Trophoblast cell (in vitro differentiated cells and primary cell): ENCODE measurements around the gene RCAN2.
"Not testable (repeated sequence)": the region's sequence is repeated elsewhere in the genome, so short reads cannot be mapped to it uniquely, and the experiment has no call there.

Experiments used
- DNase-seq, 2 donors: peaks; one replicate each; pipeline ENCODE4 v3.0.0-alpha.2; 2016
- H2AFZ ChIP-seq: 2 replicates; pipeline ENCODE4 v1.6.1; 2013; ENCODE audit warnings: low read length, moderate library complexity, mild to moderate bottlenecking; ENCODE audit not compliant: insufficient read depth, poor library complexity
- H2AK5ac ChIP-seq: 2 replicates; pipeline ENCODE4 v1.6.1; 2013; ENCODE audit warnings: mild to moderate bottlenecking, low read length
- H2BK120ac ChIP-seq: 2 replicates; pipeline ENCODE4 v1.6.1; 2013; ENCODE audit warnings: low read length, mild to moderate bottlenecking, moderate library complexity; ENCODE audit not compliant: insufficient read depth, poor library complexity
- H2BK12ac ChIP-seq: 2 replicates; pipeline ENCODE4 v1.6.1; 2013; ENCODE audit warnings: mild to moderate bottlenecking, low read length, moderate library complexity
- H2BK5ac ChIP-seq: 2 replicates; pipeline ENCODE4 v1.6.1; 2013; ENCODE audit warnings: low read length, low read depth, moderate library complexity, mild to moderate bottlenecking; ENCODE audit not compliant: poor library complexity
- H3K14ac ChIP-seq: 2 replicates; pipeline ENCODE4 v1.6.1; 2013; ENCODE audit warnings: mild to moderate bottlenecking, low read length
- H3K18ac ChIP-seq: 2 replicates; pipeline ENCODE4 v1.6.1; 2013; ENCODE audit warnings: mild to moderate bottlenecking, low read length
- H3K23ac ChIP-seq: 2 replicates; pipeline ENCODE4 v1.6.1; 2013; ENCODE audit warnings: low read length
- H3K27ac ChIP-seq: 2 replicates; pipeline ENCODE4 v1.5.1; 2013; ENCODE audit warnings: low read depth, mild to moderate bottlenecking, inconsistent platforms, low read length, moderate library complexity
- H3K27me3 ChIP-seq: 2 replicates; pipeline ENCODE4 v1.6.1; 2013; ENCODE audit warnings: inconsistent platforms, mild to moderate bottlenecking, low read length, moderate library complexity; ENCODE audit not compliant: insufficient read depth
- H3K36me3 ChIP-seq, 2 experiments: 1 replicate in 1 of 2; 2 replicates in 1 of 2; pipeline ENCODE4 v1.6.1; 2013; ENCODE audit warnings: low read length in 2 of 2, mild to moderate bottlenecking in 2 of 2, moderate library complexity in 1 of 2; ENCODE audit not compliant: insufficient read depth in 2 of 2, control insufficient read depth in 1 of 2
- H3K4ac ChIP-seq: 2 replicates; pipeline ENCODE4 v1.6.1; 2013; ENCODE audit warnings: low read depth, mild to moderate bottlenecking, low read length, moderate library complexity
- H3K4me1 ChIP-seq, 2 experiments: 1 replicate in 1 of 2; 2 replicates in 1 of 2; pipeline ENCODE4 v1.6.1; 2013; ENCODE audit warnings: low read length in 2 of 2, mild to moderate bottlenecking in 2 of 2, moderate library complexity in 1 of 2; ENCODE audit not compliant: insufficient read depth in 2 of 2, control insufficient read depth in 1 of 2
- H3K4me2 ChIP-seq: 2 replicates; pipeline ENCODE4 v1.6.1; 2013; ENCODE audit warnings: inconsistent platforms, mild to moderate bottlenecking, low read length, moderate library complexity
- H3K4me3 ChIP-seq: 2 replicates; pipeline ENCODE4 v1.5.1; 2013; ENCODE audit warnings: mild to moderate bottlenecking, low read depth, low read length, inconsistent platforms
- H3K79me1 ChIP-seq: one replicate; pipeline ENCODE4 v1.6.1; 2013; ENCODE audit warnings: low read length
- H3K79me2 ChIP-seq: 2 replicates; pipeline ENCODE4 v1.6.1; 2013; ENCODE audit warnings: low read length, mild to moderate bottlenecking; ENCODE audit not compliant: control insufficient read depth, insufficient read depth, poor library complexity
- H3K9ac ChIP-seq: 2 replicates; pipeline ENCODE4 v1.6.1; 2013; ENCODE audit warnings: mild to moderate bottlenecking, low read length
- H3K9me3 ChIP-seq: 2 replicates; pipeline ENCODE4 v1.6.1; 2013; ENCODE audit warnings: low read depth, mild to moderate bottlenecking, control low read depth, inconsistent platforms, low read length; ENCODE audit not compliant: insufficient read depth
- H4K12ac ChIP-seq: 2 replicates; pipeline ENCODE4 v1.6.1; 2013; ENCODE audit warnings: low read depth, mild to moderate bottlenecking, low read length, moderate library complexity
- H4K8ac ChIP-seq: 2 replicates; pipeline ENCODE4 v1.6.1; 2013; ENCODE audit warnings: low read depth, mild to moderate bottlenecking, low read length, moderate library complexity
- H4K91ac ChIP-seq: one replicate; pipeline ENCODE4 v1.6.1; 2013; ENCODE audit warnings: low read depth, mild to moderate bottlenecking, low read length, moderate library complexity
- WGBS: extraction: QIAGEN DNeasy Blood & Tissue Kit; methylation state at CpG from one replicate; pipeline ENCODE4 v1.1.7; 2013; ENCODE audit warnings: missing lambda C conversion rate; ENCODE audit not compliant: insufficient read length, insufficient coverage; ENCODE audit errors: extremely low coverage; 5-methylcytosine and 5-hydroxymethylcytosine counted together

The RCAN2 gene

DNA sequence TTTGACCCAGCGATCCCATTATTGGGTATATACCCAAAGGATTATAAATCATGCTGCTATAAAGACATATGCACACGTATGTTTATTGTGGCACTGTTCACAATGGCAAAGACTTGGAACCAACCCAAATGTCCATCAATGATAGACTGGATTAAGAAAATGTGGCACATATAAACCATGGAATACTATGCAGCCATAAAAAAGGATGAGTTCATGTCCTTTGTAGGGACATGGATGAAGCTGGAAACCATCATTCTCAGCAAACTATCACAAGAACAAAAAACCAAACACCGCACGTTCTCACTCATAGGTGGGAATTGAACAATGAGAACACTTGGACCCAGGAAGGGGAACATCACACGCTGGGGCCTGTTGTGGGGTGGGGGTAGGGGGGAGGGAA, 103.5 kb downstream of the RCAN2 start:
- H2BK5ac ChIP-seq, H3K36me3 ChIP-seq, H4K8ac ChIP-seq, H3K18ac ChIP-seq, H2BK12ac ChIP-seq, H3K9me3 ChIP-seq, H3K4me1 ChIP-seq, H3K27me3 ChIP-seq, H3K4me3 ChIP-seq, H4K91ac ChIP-seq, H3K14ac ChIP-seq, H3K4ac ChIP-seq, H3K79me2 ChIP-seq, DNase-seq, H2AFZ ChIP-seq, H2AK5ac ChIP-seq, H2BK120ac ChIP-seq, H4K12ac ChIP-seq, H3K23ac ChIP-seq, H3K4me2 ChIP-seq, H3K79me1 ChIP-seq, H3K9ac ChIP-seq, H3K27ac ChIP-seq: not testable (repeated sequence)
- WGBS = no CpG with 5 or more reads among the region's 5 CpGs

GRCh38 chr6:46381579-46381978, 109.7 kb downstream of the RCAN2 start:
- no peak overlapping the region for H3K9ac ChIP-seq
- H3K18ac ChIP-seq = no peak overlapping the region
- no peak overlapping the region for H4K12ac ChIP-seq
- no CpG with 5 or more reads among the region's 3 CpGs for WGBS
- H3K14ac ChIP-seq = no peak overlapping the region
- H2AK5ac ChIP-seq = no peak overlapping the region
- no peaks in the 10 kb centered on the region for H3K9me3 ChIP-seq
- no peak overlapping the region for H3K27ac ChIP-seq
- H2BK120ac ChIP-seq = no peak overlapping the region
- no peak overlapping the region for H3K23ac ChIP-seq
- H3K27me3 ChIP-seq = no peaks in the 10 kb centered on the region
- no peak overlapping the region for H4K91ac ChIP-seq
- H2BK12ac ChIP-seq = no peak overlapping the region
- H3K79me1 ChIP-seq = no peaks in the 10 kb centered on the region
- peak in 1 of 2 donors; percentile 43 for DNase-seq
- peaks cover 0 to 5% of the 10 kb centered on the region in 2 experiments for H3K4me1 ChIP-seq
- H2BK5ac ChIP-seq = no peak overlapping the region
- no peak overlapping the region for H2AFZ ChIP-seq
- H3K4ac ChIP-seq = no peak overlapping the region
- no peak overlapping the region for H3K4me3 ChIP-seq
- no peaks in the 10 kb centered on the region for H3K79me2 ChIP-seq
- H3K36me3 ChIP-seq = no peaks in the 10 kb centered on the region
- no peak overlapping the region for H4K8ac ChIP-seq
- H3K4me2 ChIP-seq = no peak overlapping the region

GRCh38 chr6:46381057-46381456, 110.2 kb downstream of the RCAN2 start:
- Histone ChIP-seq H4K8ac (no peak overlapping the region), H4K12ac (no peak overlapping the region), H3K4me2 (no peak overlapping the region), H3K27ac (no peak overlapping the region), H3K79me2 (no peaks in the 10 kb centered on the region), H3K4me3 (no peak overlapping the region), H3K9me3 (no peaks in the 10 kb centered on the region), H2BK5ac (no peak overlapping the region), H2BK12ac (no peak overlapping the region), H3K18ac (no peak overlapping the region), H4K91ac (no peak overlapping the region), H3K79me1 (no peaks in the 10 kb centered on the region), H3K27me3 (no peaks in the 10 kb centered on the region), H2BK120ac (no peak overlapping the region), H3K23ac (no peak overlapping the region), H3K9ac (no peak overlapping the region), H3K4me1 (peaks cover 0 to 5% of the 10 kb centered on the region in 2 experiments), H3K14ac (no peak overlapping the region), H3K4ac (no peak overlapping the region), H2AFZ (no peak overlapping the region), H3K36me3 (no peaks in the 10 kb centered on the region), H2AK5ac (no peak overlapping the region)
- DNase-seq = no peak
- no CpG with 5 or more reads among the region's 2 CpGs for WGBS

DNA sequence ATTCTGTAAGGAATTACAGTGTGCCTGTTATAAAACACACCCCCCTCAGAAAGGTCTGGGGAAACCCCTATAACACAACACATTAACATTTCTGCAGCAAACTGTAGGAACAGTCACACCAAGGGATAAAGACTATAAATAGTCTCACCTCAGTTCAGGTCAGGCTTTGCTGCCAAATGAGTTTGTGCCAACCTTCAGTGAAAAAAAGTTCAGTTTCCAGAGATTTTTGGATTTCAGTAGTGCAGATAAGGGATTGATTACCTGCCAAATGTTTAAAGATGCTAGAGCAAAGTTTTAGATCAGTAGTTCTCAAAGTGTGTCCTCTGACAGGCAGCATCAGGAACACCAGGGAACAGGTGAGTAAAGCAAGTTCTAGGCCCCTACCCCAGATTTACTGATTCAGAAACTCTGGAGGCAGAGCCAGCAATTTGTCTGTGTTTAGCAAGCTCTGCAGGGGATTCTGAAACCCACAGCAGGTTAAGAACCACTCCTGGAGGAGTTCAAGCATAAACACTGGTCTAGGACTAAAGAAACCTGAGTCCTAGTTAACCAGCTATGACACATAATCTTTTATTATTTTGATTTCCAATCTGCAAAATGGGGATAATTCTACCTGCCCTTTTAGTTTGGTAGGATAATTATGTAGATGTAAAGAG, 111.0 kb downstream of the RCAN2 start:
- Histone ChIP-seq H3K4me1 (peaks cover 0 to 5% of the 10 kb centered on the region in 2 experiments), H4K8ac (no peak overlapping the region), H2BK12ac (no peak overlapping the region), H4K12ac (no peak overlapping the region), H3K27ac (no peak overlapping the region), H3K27me3 (no peaks in the 10 kb centered on the region), H2AK5ac (no peak overlapping the region), H2AFZ (no peak overlapping the region), H3K9me3 (no peaks in the 10 kb centered on the region), H4K91ac (no peak overlapping the region), H3K36me3 (no peaks in the 10 kb centered on the region), H2BK120ac (no peak overlapping the region), H3K9ac (no peak overlapping the region), H3K4ac (no peak overlapping the region), H3K18ac (no peak overlapping the region), H3K4me3 (no peak overlapping the region), H3K79me2 (no peaks in the 10 kb centered on the region), H3K4me2 (no peak overlapping the region), H3K79me1 (no peaks in the 10 kb centered on the region), H3K23ac (no peak overlapping the region), H2BK5ac (no peak overlapping the region), H3K14ac (no peak overlapping the region)
- no peak for DNase-seq
